Heart left ventricle (tissue), 16 donors: ENCODE data around the gene OR1D5. TPM values are rescaled to one million over a fixed set of nuclear protein-coding genes. Genes with fewer than 3 reads are reported as not detected.

ENCODE experiments used
- ATAC-seq, 4 donors: fragments of 200-7000 bp; cut with Tn5 transposase; one replicate each; pipeline ENCODE4 v1.9.1; 2020 to 2022; ENCODE audit warnings: moderate library complexity in 4 of 4, mild to moderate bottlenecking in 3 of 4, moderate number of reproducible peaks in 1 of 4
- DNase-seq, 5 donors: peaks; one replicate each; pipeline ENCODE4 v3.0.0-alpha.2; 2020
- H3K27ac ChIP-seq, 12 donors: fragments of 200-600 bp; sonication (generic) in 4 of 12; one replicate each; pipeline versions ENCODE4 v1.5.0 to v1.8.0; 2016 to 2022; ENCODE audit warnings: mild to moderate bottlenecking in 2 of 12
- H3K27me3 ChIP-seq, 9 donors: fragments of 200-600 bp; sonication (generic) in 2 of 9; one replicate each; pipeline versions ENCODE4 v1.5.1 to v1.8.0; 2016 to 2022; ENCODE audit warnings: mild to moderate bottlenecking in 3 of 9
- H3K36me3 ChIP-seq, 9 donors: fragments of 200-600 bp; sonication (generic) in 2 of 9; one replicate each; pipeline versions ENCODE4 v1.5.0 to v1.8.0; 2018 to 2022; ENCODE audit warnings: mild to moderate bottlenecking in 2 of 9
- H3K4me1 ChIP-seq, 12 donors: fragments of 200-600 bp; sonication (generic) in 4 of 12; one replicate each; pipeline versions ENCODE4 v1.5.0 to v1.8.0; 2016 to 2022; ENCODE audit warnings: mild to moderate bottlenecking in 3 of 12
- H3K4me3 ChIP-seq, 12 donors: fragments of 200-600 bp; sonication (generic) in 4 of 12; one replicate each; pipeline versions ENCODE4 v1.5.0 to v1.8.0; 2017 to 2022; ENCODE audit warnings: mild to moderate bottlenecking in 9 of 12, moderate library complexity in 4 of 12
- H3K9me3 ChIP-seq, 12 donors: fragments of 200-600 bp; sonication (generic) in 4 of 12; one replicate each; pipeline versions ENCODE4 v1.5.0 to v1.8.0; 2016 to 2022; ENCODE audit warnings: mild to moderate bottlenecking in 1 of 12
- POLR2A ChIP-seq, 2 donors: fragments of 450-650 bp; IDR thresholded peaks; one replicate each; pipeline ENCODE4 v1.6.1; 2017; ENCODE audit warnings: antibody characterized with exemption in 2 of 2, mild to moderate bottlenecking in 2 of 2, moderate library complexity in 2 of 2
- WGBS, 4 donors: extraction: QIAGEN DNeasy Blood & Tissue Kit in 2 of 4; methylation state at CpG; one replicate each; pipeline versions ENCODE4 v1.1.5 to v1.1.7; 2013 to 2018; 5-methylcytosine and 5-hydroxymethylcytosine counted together
- intact Hi-C, 10 donors: fragments of 100-400 bp; cut with DNase I; formaldehyde crosslinking; loops; one replicate each; pipeline versions ENCODE4 v1.11.1 to v1.14.2; 2022
- polyA plus RNA-seq, 2 donors: library from polyadenylated mRNA; stranded (reverse); fragments of 200-250 nt; gene quantifications; one replicate each; pipeline ENCODE4 v1.2.3, GENCODE V29; 2013
- total RNA-seq, 9 donors: library from RNA; depleted of rRNA in 2 of 9; stranded (reverse); fragments of >200 nt in 2 of 9; fragmentation: NEBNext Ultra II Directional in 3 of 9; extraction: Animal tissue kit (Norgen Biotek cat#: 25700) in 3 of 9; gene quantifications; one replicate each; pipeline versions ENCODE4 v1.1.0 to v1.2.4, GENCODE V29; 2016 to 2023
- TF ChIP-seq, protein P1 (sequence below), 12 donors: fragments of 200-600 bp; sonication (generic) in 4 of 12; IDR thresholded peaks; one replicate each; pipeline versions ENCODE4 v1.5.0 to v1.8.0; 2018 to 2022; ENCODE audit warnings: antibody characterized with exemption in 12 of 12, mild to moderate bottlenecking in 5 of 12
- donor health status: ischemic (EF 13 %, LVEDD 7.1; RV severe dilation, severe dysfunction).
- donor health status: healthy with polysubstance abuse.
- donor health status: DM: no; HTN: yes; CAD: no.
- donor health status: DM: no; HTN: no; CAD: no.
- donor health status: ischemic (EF 25% LVEDD 6.9; RV normal size, moderate dysfunction).
- donor health status: ischemic (EF 25% LVEDD 5.7; RV mildly dilated, moderate dysfunction).
- donor health status: healthy.
- donor health status: DM: yes; HTN: yes; CAD: no.
- donor health status: ischemic (EF 35%, LVEDD 5.7; RV mildly dilated, moderate dysfunction).
- donor health status: nonischemic (EF 11% LVEDD 7.7; RV severe dilation, severe dysfunction).
- donor health status: DM: yes; HTN: yes; CAD: no.
- donor health status: PGD.
- donor health status: ischemic (EF 29% LVEDD 5.4; RV normal size, mild dysfunction).
- donor health status: nonischemic (EF 23%, LVEDD 6.1; RV moderate dilation, normal function).

The OR1D5 gene
- total and polyA plus RNA-seq, 11 donors: not detected

DNA sequence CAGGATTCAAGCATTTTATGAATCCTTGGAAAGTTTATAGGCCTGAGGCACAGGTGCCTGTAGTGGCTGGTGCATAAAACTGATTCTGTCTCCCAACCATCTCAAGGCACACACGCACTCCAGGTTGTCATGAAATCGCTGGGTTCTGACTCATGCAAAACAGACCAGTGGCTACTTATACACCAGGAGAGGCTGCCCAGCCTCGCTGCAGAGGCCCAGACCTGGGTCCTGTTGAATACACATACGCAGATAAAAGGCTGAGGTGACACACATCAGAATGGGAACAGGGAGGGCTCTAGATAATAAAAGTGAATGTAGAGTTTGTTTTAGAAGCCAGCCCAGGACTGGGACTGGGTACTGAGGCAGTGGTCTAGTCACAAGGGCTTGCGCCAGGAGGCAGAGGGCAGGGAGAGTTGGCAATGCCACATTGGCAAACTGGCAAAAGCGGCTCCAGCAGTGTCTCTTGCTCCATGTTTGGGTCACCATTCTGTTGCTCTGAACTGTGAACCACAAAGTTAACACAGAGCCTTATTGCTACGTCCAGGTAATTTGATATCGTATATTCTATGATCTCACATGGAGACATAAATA lies 13.6 kb downstream of the OR1D5 start:
- Histone ChIP-seq H3K4me1 (peaks cover 0 to 14% (median 4%) of the 10 kb centered on the region in 12 donors), H3K27ac (peak overlapping the region in 2 of 12 donors; percentile 79 to 80), H3K4me3 (peak overlapping the region in 10 of 12 donors; percentile 39 to 87 (median 70)), H3K9me3 (peaks cover 0 to under 1% (median 0%) of the 10 kb centered on the region in 12 donors), H3K36me3 (no peaks in the 10 kb centered on the region), H3K27me3 (no peaks in the 10 kb centered on the region)
- WGBS, 4 donors: 87 to 91% (median 89%) methylated on average over 8 of the region's 8 CpGs
- peak in 1 of 5 donors; percentile 14 for DNase-seq
- no peak for TF ChIP-seq POLR2A (IDR thresholded peaks at IDR 0.05)
- TF ChIP-seq, protein P1, sequence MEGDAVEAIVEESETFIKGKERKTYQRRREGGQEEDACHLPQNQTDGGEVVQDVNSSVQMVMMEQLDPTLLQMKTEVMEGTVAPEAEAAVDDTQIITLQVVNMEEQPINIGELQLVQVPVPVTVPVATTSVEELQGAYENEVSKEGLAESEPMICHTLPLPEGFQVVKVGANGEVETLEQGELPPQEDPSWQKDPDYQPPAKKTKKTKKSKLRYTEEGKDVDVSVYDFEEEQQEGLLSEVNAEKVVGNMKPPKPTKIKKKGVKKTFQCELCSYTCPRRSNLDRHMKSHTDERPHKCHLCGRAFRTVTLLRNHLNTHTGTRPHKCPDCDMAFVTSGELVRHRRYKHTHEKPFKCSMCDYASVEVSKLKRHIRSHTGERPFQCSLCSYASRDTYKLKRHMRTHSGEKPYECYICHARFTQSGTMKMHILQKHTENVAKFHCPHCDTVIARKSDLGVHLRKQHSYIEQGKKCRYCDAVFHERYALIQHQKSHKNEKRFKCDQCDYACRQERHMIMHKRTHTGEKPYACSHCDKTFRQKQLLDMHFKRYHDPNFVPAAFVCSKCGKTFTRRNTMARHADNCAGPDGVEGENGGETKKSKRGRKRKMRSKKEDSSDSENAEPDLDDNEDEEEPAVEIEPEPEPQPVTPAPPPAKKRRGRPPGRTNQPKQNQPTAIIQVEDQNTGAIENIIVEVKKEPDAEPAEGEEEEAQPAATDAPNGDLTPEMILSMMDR (IDR thresholded peaks at IDR 0.05): no peak
- ATAC-seq: no peak
- intact Hi-C loops: loop anchor here in 8 of 10 donors (2.0 to 10.0 kb wide), 5 partner anchors 587 to 615 kb away; partner anchors contain the start of genes CTNS (in 1 of the 8), EMC6 (in 1 of the 8), SHPK (in 1 of the 8) and TAX1BP3 (in 1 of the 8)

DNA sequence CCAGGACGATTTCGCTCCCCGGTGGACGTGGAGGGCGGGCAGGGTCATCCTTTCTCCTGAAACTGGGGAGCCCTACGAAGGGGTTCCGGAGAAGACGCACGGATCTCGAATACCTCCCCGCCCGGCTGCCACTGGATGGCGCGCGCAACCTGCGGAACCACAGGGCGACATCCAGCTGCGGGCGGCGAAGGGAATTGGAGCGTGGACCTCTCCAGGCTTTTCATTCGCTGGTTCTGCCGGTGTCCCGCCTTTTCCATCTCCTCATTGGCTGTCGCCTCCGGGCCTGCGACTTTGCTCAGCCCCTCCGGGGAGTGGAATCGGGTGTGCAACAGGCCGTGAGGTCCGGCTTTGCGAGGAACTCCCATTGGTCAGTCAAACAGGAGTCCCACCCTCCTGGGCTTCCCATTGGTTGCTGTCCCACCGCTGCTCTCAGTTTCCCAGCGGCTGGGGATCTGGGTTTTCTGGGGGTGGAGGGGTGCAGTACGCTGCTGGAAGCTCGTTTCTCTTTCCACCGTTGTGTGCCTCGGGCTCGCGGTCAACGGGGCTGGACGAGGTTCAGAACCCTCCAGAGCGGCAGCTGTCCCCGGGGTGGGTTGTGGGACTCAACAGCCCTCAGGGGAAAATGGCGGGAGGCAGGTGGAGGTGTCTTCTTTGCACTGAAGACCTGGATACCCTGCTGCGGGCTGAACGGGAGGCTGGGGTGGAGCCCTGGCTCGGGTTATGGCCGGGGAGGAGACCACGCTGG lies 14.5 kb downstream of the OR1D5 start:
- WGBS, 4 donors: 0 to 1% (median 1%) methylated on average over 31 to 50 of the region's 50 CpGs
- peak; percentile 96 to 98 (median 97) for DNase-seq
- peak overlapping the region in 11 of 12 donors; percentile 52 to 85 (median 73) for H3K27ac ChIP-seq
- peaks cover 0 to 9% (median under 1%) of the 10 kb centered on the region in 12 donors for H3K9me3 ChIP-seq
- H3K4me3 ChIP-seq: peak overlapping the region; percentile 39 to 87 (median 70)
- no peaks in the 10 kb centered on the region for H3K36me3 ChIP-seq
- TF ChIP-seq POLR2A (IDR thresholded peaks at IDR 0.05): peak in 1 of 2 donors; percentile 72
- TF ChIP-seq, protein P1 (IDR thresholded peaks at IDR 0.05): peak; percentile 72 to 94 (median 84)
- intact Hi-C loops: loop anchor here in 8 of 10 donors (2.0 to 10.0 kb wide), 5 partner anchors 588 to 616 kb away; partner anchors contain the start of genes CTNS (in 1 of the 8), EMC6 (in 1 of the 8), SHPK (in 1 of the 8) and TAX1BP3 (in 1 of the 8)
- peaks cover 0 to 14% (median 4%) of the 10 kb centered on the region in 12 donors for H3K4me1 ChIP-seq
- H3K27me3 ChIP-seq: no peaks in the 10 kb centered on the region
- ATAC-seq: peak; percentile 99 to 100 (median 100)

DNA sequence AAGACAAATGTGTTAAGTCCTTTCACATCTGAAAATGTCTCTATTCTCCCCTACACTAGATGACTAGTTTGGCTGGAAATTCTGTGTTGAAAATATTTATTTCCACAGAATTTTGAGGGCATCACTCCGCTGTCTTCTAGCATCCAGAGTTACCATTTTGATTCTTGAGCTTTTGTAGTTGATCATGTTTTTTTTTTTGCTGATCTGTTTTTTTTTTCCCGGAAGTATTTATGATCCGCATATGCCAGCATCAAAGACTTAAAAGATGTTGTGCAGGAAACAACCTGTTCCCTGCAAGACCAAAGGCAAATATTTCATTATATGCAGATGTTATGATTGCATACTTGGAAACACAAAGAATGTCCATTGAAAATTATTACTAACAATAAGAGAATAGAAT lies 16.7 kb downstream of the OR1D5 start:
- 78 to 86% (median 80%) methylated on average over 3 of the region's 3 CpGs for WGBS, 4 donors
- intact Hi-C loops: loop anchor here in 7 of 10 donors (5.0 to 10.0 kb wide), 4 partner anchors 598 to 618 kb away; partner anchors contain the start of genes EMC6 (in 1 of the 7) and TAX1BP3 (in 1 of the 7)
- no peak for DNase-seq
- no peak overlapping the region for H3K4me3 ChIP-seq
- H3K27me3 ChIP-seq: peaks cover 0 to 3% (median 0%) of the 10 kb centered on the region in 9 donors
- no peaks in the 10 kb centered on the region for H3K36me3 ChIP-seq
- no peak for ATAC-seq
- H3K27ac ChIP-seq: no peak overlapping the region
- peaks cover 0 to 14% (median 4%) of the 10 kb centered on the region in 12 donors for H3K4me1 ChIP-seq
- TF ChIP-seq POLR2A (IDR thresholded peaks at IDR 0.05): no peak
- TF ChIP-seq, protein P1 (IDR thresholded peaks at IDR 0.05): no peak
- peaks cover 0 to 17% (median 3%) of the 10 kb centered on the region in 12 donors for H3K9me3 ChIP-seq
